Measurements from ENCODE around the gene MYCN. TPM values are rescaled to one million over a fixed set of nuclear protein-coding genes. Genes with fewer than 3 reads are reported as not detected.

Gene MYCN
- total RNA-seq, 1 experiment from 2014 or later, result 68.3 TPM

DNA sequence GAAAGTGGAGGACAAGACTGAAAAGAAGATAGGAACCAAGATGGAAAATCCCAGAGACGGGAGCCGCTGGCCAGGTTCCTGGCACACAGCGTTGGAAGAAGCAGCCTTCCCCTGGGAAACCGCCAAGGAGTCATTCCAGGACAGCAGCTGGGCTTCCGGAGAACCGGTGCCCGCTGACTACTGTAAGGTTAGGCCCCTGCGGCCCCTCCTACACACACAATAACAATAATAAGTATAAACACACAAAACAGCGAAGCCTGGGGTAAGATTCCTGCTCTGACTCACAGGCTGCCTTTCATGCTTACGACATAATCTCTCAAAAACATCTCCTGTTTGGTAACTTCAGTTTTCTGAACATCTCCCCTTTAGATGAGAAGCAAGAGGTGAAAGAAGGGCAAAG is 28.1 kb upstream of the MYCN start (continued):
- TF ChIP-seq PRDM15 (CRISPR knock-in tag; IDR thresholded peaks at IDR 0.05), result no peak
- TF ChIP-seq IRF1 (CRISPR knock-in tag; IDR thresholded peaks at IDR 0.05), result no peak
- TF ChIP-seq PRRX2 (CRISPR knock-in tag; IDR thresholded peaks at IDR 0.05), result no peak
- TF ChIP-seq NR1H2 (CRISPR knock-in tag; IDR thresholded peaks at IDR 0.05), result no peak
- no peak for TF ChIP-seq TP53 (CRISPR knock-in tag; IDR thresholded peaks at IDR 0.05)
- no peak for TF ChIP-seq FOXP1 (CRISPR knock-in tag; IDR thresholded peaks at IDR 0.05; ENCODE audit: borderline replicate concordance)
- TF ChIP-seq, protein P1, sequence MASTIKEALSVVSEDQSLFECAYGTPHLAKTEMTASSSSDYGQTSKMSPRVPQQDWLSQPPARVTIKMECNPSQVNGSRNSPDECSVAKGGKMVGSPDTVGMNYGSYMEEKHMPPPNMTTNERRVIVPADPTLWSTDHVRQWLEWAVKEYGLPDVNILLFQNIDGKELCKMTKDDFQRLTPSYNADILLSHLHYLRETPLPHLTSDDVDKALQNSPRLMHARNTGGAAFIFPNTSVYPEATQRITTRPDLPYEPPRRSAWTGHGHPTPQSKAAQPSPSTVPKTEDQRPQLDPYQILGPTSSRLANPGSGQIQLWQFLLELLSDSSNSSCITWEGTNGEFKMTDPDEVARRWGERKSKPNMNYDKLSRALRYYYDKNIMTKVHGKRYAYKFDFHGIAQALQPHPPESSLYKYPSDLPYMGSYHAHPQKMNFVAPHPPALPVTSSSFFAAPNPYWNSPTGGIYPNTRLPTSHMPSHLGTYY (CRISPR knock-in tag; IDR thresholded peaks at IDR 0.05), result no peak
- TF ChIP-seq, protein P2, sequence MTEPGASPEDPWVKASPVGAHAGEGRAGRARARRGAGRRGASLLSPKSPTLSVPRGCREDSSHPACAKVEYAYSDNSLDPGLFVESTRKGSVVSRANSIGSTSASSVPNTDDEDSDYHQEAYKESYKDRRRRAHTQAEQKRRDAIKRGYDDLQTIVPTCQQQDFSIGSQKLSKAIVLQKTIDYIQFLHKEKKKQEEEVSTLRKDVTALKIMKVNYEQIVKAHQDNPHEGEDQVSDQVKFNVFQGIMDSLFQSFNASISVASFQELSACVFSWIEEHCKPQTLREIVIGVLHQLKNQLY (CRISPR knock-in tag; IDR thresholded peaks at IDR 0.05), result no peak
- TF ChIP-seq CBFB (CRISPR knock-in tag; IDR thresholded peaks at IDR 0.05; ENCODE audit: low read depth), result no peak

DNA sequence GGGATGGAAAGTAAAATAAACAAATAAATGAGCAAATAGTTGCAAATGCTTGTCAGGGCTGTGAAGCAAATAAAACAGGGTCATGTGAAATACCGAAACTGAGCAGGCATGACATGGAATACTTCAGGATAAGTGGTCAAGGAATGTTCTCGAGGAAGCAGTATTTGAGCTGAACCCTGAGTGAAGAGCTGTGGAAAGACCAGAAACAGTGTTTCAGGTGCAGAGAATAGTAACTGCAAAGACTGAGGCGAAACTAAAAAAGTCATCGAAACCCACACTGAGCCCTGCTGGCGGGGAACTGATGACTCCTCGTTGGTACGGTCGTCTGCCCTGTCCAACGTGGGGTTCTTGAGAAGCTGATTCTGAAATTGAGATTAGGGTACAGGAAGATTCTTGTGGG is 27.2 kb upstream of the MYCN start:
- ATAC-seq (no peak), DNase-seq (ENCODE audit: low spot score) (no peak)
- no peak overlapping the region for H3K27ac Mint-ChIP-seq
- no peaks in the 10 kb centered on the region for H3K36me3 Mint-ChIP-seq
- H3K4me1 Mint-ChIP-seq, result 0 out of 2 replicates have a peak, but pooled peaks cover 4% of the 10 kb centered on the region
- H3K4me3 Mint-ChIP-seq, result no peak overlapping the region
- CTCF ChIA-PET, result no interaction called here
- POLR2A ChIA-PET, result no interaction called here
- TF ChIP-seq, protein P3, sequence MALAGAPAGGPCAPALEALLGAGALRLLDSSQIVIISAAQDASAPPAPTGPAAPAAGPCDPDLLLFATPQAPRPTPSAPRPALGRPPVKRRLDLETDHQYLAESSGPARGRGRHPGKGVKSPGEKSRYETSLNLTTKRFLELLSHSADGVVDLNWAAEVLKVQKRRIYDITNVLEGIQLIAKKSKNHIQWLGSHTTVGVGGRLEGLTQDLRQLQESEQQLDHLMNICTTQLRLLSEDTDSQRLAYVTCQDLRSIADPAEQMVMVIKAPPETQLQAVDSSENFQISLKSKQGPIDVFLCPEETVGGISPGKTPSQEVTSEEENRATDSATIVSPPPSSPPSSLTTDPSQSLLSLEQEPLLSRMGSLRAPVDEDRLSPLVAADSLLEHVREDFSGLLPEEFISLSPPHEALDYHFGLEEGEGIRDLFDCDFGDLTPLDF (CRISPR knock-in tag; IDR thresholded peaks at IDR 0.05), result no peak
- TF ChIP-seq IRF2 (CRISPR knock-in tag; IDR thresholded peaks at IDR 0.05; ENCODE audit: borderline replicate concordance, low read depth) (no peak), HMGXB4 (CRISPR knock-in tag; IDR thresholded peaks at IDR 0.05) (no peak), FOXJ3 (CRISPR knock-in tag; IDR thresholded peaks at IDR 0.05; ENCODE audit: borderline replicate concordance) (no peak), ZNF219 (CRISPR knock-in tag; IDR thresholded peaks at IDR 0.05; ENCODE audit: borderline replicate concordance) (no peak), ZNF263 (CRISPR knock-in tag; IDR thresholded peaks at IDR 0.05; ENCODE audit: low read depth) (no peak), ZNF281 (CRISPR knock-in tag; IDR thresholded peaks at IDR 0.05) (no peak), NFATC4 (CRISPR knock-in tag; IDR thresholded peaks at IDR 0.05) (no peak), SMAD4 (CRISPR knock-in tag; IDR thresholded peaks at IDR 0.05) (no peak), ZNF138 (CRISPR knock-in tag; conservative IDR thresholded peaks at IDR 0.05) (no peak), FOXP4 (CRISPR knock-in tag; IDR thresholded peaks at IDR 0.05) (no peak)
- no peaks in the 10 kb centered on the region for H3K27me3 Mint-ChIP-seq (ENCODE audit: low read depth)
- H3K9me3 Mint-ChIP-seq, result no peaks in the 10 kb centered on the region

Data from WTC11 (cell line).